ENCODE data around the gene CYP27A1.

CYP27A1 gene

DNA sequence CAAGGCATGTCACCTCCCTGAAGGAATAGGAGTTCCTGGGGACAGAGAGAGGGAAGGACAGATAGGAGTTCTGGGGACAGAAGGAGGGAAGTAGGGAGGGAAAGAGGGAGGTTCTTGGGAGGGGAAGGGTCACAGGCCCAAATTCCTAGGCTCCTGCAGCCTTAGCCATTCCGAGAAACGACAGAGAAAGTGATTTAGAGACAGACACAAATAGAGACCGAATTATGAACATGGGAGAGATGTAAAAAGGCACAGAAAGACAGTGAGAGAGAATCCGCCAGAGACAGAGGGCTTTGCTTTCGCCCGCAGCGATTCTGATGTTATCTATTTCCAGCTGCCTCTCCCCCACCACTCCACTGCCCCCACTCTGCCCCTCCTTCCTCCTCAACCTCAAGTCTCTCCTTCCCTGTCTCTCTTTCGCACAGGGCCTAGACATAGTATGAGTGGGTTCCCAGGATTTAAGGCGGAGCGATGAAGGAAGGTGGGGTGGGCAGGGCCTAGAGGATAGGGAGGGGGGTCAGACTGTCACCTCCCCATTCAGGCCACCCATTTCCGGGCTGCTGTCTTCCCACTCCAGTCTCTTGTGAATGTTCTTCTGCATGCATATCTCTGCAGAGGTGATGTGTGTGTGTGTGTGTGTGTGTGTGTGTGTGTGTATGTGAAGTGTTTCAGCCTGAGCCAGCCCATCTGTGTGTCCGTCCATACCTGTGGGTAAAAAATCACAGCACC lies 74.4 kb downstream of the CYP27A1 start:
- no peak for DNase-seq (ENCODE audit: low read depth, low spot score)
- TF ChIP-seq, protein P1, sequence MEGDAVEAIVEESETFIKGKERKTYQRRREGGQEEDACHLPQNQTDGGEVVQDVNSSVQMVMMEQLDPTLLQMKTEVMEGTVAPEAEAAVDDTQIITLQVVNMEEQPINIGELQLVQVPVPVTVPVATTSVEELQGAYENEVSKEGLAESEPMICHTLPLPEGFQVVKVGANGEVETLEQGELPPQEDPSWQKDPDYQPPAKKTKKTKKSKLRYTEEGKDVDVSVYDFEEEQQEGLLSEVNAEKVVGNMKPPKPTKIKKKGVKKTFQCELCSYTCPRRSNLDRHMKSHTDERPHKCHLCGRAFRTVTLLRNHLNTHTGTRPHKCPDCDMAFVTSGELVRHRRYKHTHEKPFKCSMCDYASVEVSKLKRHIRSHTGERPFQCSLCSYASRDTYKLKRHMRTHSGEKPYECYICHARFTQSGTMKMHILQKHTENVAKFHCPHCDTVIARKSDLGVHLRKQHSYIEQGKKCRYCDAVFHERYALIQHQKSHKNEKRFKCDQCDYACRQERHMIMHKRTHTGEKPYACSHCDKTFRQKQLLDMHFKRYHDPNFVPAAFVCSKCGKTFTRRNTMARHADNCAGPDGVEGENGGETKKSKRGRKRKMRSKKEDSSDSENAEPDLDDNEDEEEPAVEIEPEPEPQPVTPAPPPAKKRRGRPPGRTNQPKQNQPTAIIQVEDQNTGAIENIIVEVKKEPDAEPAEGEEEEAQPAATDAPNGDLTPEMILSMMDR (IDR thresholded peaks at IDR 0.05; ENCODE audit: insufficient read depth, low read length, missing control alignments): no peak
- CTCF ChIA-PET: interaction anchor here (1.0 to 1.9 kb wide), 5 partner anchors 9 to 299 kb away, joined by 3 to 6 read pairs (median 4); partner anchors contain the start of gene TTLL4
- H3K4me3 ChIP-seq (ENCODE audit: low read depth, low read length): no peak overlapping the region
- POLR2A ChIA-PET: no interaction called here

DNA sequence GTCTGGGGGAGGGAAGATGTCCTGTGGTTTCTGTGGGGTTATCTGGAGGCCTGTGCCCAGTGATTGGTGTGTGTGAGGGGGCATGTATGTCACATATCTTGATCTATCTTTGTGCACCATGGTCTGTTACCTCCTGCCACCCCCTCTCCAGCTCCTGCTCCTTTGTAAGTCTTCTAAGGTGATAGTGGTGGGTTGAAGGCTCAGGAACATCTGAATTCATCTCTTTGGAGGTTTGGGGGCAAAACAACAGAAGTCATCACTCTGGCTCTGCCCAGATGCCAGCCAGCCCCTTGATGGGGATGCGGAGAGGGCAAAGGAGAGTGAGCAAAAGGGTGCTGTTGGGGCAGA lies 74.9 kb downstream of the CYP27A1 start:
- TF ChIP-seq, protein P1 (IDR thresholded peaks at IDR 0.05; ENCODE audit: insufficient read depth, low read length, missing control alignments): no peak
- H3K4me3 ChIP-seq (ENCODE audit: low read depth, low read length): no peak overlapping the region
- ChIA-PET POLR2A (no interaction called here), CTCF (interaction anchor here (1.6 to 1.9 kb wide), 2 partner anchors 9 to 41 kb away, joined by 4 to 6 read pairs; no protein-coding TSS in a partner anchor)
- no peak for DNase-seq (ENCODE audit: low read depth, low spot score)

DNA sequence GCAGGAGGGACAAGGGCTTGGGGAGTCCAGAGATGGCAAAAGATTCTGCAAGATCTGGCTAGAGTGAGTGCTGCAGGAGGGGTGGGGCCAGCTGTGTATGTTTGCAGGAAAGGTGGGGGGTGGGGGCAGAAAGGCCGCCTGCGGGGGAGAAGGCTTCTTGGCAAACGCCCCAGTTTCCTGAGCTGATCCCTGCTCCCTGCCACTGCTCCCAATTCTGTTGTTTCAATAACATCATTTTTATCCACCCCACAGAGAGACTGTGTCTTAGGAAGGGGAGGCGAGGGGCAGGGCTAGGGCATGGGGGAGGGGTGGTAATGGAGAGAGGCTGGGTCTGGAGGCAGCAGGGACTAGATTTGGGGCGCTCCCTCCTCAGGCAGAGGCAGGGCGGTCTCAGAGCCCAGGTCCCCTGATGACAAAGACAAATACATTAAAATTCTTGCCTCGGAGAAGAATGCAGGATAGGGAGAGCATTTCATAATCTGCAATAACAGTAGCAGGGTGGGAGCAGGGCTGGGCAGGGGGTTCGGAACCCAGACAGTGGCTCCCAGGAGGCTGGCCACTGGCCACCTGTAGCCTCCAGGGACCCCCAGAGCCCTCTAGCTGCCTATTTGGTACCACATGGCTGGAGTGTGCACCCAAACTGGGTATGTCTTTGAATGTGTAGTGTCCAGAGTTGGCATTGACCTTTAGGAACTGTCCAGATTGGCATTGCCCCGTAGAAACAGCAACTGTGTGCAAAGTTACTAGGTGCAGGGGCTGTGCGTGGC lies 75.6 kb downstream of the CYP27A1 start:
- H3K4me3 ChIP-seq (ENCODE audit: low read depth, low read length): no peak overlapping the region
- no peak for DNase-seq (ENCODE audit: low read depth, low spot score)
- ChIA-PET CTCF (interaction anchor here (0.7 to 1.7 kb wide), 3 partner anchors 9 to 184 kb away, joined by 3 to 12 read pairs (median 4); no protein-coding TSS in a partner anchor), POLR2A (no interaction called here)
- TF ChIP-seq, protein P1 (IDR thresholded peaks at IDR 0.05; ENCODE audit: insufficient read depth, low read length, missing control alignments): no peak

DNA sequence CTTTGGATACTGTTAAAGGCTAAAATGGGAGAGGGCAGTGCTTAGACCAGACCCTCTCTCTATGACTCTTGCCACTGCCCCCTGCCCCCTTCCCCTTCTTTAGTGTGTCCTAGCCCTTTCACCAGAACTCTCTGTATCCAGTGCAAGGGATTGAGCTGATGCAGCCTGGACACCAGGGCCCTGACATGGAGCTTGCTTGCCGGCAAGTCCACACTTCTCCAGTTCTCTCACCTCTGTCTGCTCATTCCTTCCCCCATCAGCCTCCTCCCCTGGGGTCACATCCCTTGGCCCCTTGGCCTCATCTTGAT lies 76.1 kb downstream of the CYP27A1 start:
- TF ChIP-seq, protein P1 (IDR thresholded peaks at IDR 0.05; ENCODE audit: insufficient read depth, low read length, missing control alignments): no peak
- no peak for DNase-seq (ENCODE audit: low read depth, low spot score)
- H3K4me3 ChIP-seq (ENCODE audit: low read depth, low read length): no peak overlapping the region
- ChIA-PET CTCF (interaction anchor here (0.7 to 3.4 kb wide), 7 partner anchors 8 to 186 kb away, joined by 3 to 24 read pairs (median 4); no protein-coding TSS in a partner anchor), POLR2A (no interaction called here)

DNA sequence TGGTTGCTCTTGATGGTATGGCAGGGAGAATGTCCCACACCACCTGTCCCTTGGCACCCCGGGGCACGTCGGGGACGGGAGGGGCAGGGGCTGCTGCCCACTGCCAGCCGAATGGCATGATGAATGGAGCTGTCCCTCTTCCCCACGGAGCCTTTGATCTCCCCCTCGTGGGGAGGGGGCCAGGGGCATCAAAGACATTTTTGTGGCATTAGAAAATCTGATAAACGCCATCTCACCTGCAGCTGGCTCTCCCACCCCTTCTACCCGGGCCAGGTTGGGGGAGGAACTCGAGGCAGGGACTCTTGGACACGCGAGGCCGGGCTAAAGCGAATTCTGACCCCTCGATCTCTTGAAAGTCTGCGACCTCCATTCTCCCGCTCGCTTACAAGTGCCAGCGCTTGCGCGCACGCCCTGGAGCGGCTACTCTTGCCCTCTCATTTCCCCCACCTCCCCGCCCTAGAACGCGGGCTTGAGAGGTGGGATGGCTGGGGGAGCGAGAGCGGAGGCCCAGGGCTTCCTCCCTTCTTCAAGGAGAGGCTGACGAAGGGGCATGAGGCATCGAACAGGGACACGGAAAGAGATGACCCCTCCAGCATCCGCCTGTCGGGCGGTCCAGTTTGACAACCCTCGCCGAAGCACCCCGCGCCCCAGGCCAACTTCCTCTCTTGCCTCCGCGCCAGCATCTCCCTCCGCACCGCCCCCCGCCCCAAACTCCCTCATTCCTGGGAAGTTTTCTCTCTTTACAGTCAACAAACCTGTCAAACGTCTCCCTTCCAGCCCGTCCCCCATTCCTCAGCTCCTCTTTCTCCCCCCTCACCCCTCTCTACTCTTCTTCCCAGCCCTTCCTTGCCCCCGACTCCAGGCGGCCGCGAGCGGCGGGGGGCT lies 77.0 kb downstream of the CYP27A1 start:
- TF ChIP-seq, protein P1 (IDR thresholded peaks at IDR 0.05; ENCODE audit: insufficient read depth, low read length, missing control alignments): no peak
- no peak overlapping the region for H3K4me3 ChIP-seq (ENCODE audit: low read depth, low read length)
- ChIA-PET CTCF (interaction anchor here (1.0 to 4.5 kb wide), 8 partner anchors 9 to 186 kb away, joined by 3 to 24 read pairs (median 7); no protein-coding TSS in a partner anchor), POLR2A (no interaction called here)
- no peak for DNase-seq (ENCODE audit: low read depth, low spot score)

Data from AG04449 (cell line).